IMR-90 (cell line): ENCODE measurements around the gene ITPRIP. TPM values are rescaled to one million over a fixed set of nuclear protein-coding genes. Genes with fewer than 3 reads are reported as not detected.

Experiments used
- ATAC-seq: fragments of 200-7000 bp; cut with Tn5 transposase; 2 replicates; pipeline ENCODE4 v1.9.1; 2020; ENCODE audit warnings: low read depth, mild to moderate bottlenecking, moderate library complexity
- BruUV-seq: library from RNA; stranded (reverse); fragments of 400-500 nt; replicated peaks from 2 replicates; lab custom pipeline; 2021; lab: Mats Ljungman, UMichigan
- CTCF ChIA-PET: fragments of 300-600 bp; formaldehyde crosslinking; extraction: SDS; loops from one replicate; lab custom pipeline; 2021; ENCODE audit warnings: antibody characterized with exemption; lab: Yijun Ruan, JAX
- POLR2A ChIA-PET: fragments of 300-600 bp; sonication (Branson Sonifier 250); formaldehyde crosslinking; loops from one replicate; lab custom pipeline; 2022; ENCODE audit warnings: antibody characterized with exemption; ENCODE audit not compliant: unreplicated experiment; lab: Charles Lee
- DNase-seq: peaks from one replicate; pipeline ENCODE4 v3.0.0; 2013
- H2AFZ ChIP-seq: replicated peaks from 2 replicates; pipeline ENCODE3; 2013; ENCODE audit warnings: low read length, mild to moderate bottlenecking; ENCODE audit not compliant: poor library complexity
- H2AK5ac ChIP-seq: 2 replicates; pipeline ENCODE4 v1.6.1; 2013; ENCODE audit warnings: low read depth, low read length, inconsistent platforms
- H2AK9ac ChIP-seq: replicated peaks from 2 replicates; pipeline ENCODE3; 2013; ENCODE audit warnings: mild to moderate bottlenecking, low read depth, low read length, moderate library complexity; ENCODE audit not compliant: poor library complexity
- H2BK120ac ChIP-seq: 2 replicates; pipeline ENCODE4 v1.6.1; 2013; ENCODE audit warnings: low read depth, low read length, inconsistent platforms
- H2BK15ac ChIP-seq: 3 replicates; pipeline ENCODE4 v1.6.1; 2013; ENCODE audit warnings: low read depth, low read length, inconsistent platforms
- H2BK20ac ChIP-seq: 2 replicates; pipeline ENCODE4 v1.6.1; 2013; ENCODE audit warnings: low read depth, mild to moderate bottlenecking, inconsistent platforms, low read length, moderate library complexity
- H2BK5ac ChIP-seq: 2 replicates; pipeline ENCODE4 v1.6.1; 2013; ENCODE audit warnings: mild to moderate bottlenecking, low read depth, low read length, inconsistent platforms; ENCODE audit not compliant: poor library complexity, severe bottlenecking
- H3K14ac ChIP-seq: replicated peaks from 2 replicates; pipeline ENCODE4 v1.6.1; 2013; ENCODE audit warnings: low read depth, low read length, inconsistent platforms
- H3K18ac ChIP-seq: 2 replicates; pipeline ENCODE4 v1.6.1; 2013; ENCODE audit warnings: low read depth, low read length, control low read depth
- H3K23ac ChIP-seq: 2 replicates; pipeline ENCODE4 v1.6.1; 2013; ENCODE audit warnings: low read depth, low read length, inconsistent platforms
- H3K27ac ChIP-seq: 2 replicates; pipeline ENCODE4 v1.5.1; 2013; ENCODE audit warnings: mild to moderate bottlenecking, control low read depth, low read length; ENCODE audit not compliant: insufficient read depth
- H3K27me3 ChIP-seq: 2 replicates; pipeline ENCODE4 v1.6.1; 2013; ENCODE audit warnings: low read length; ENCODE audit not compliant: control insufficient read depth, insufficient read depth
- H3K36me3 ChIP-seq: 2 replicates; pipeline ENCODE4 v1.6.1; 2013; ENCODE audit warnings: low read length, mixed read lengths; ENCODE audit not compliant: control insufficient read depth, insufficient read depth
- H3K4ac ChIP-seq: 2 replicates; pipeline ENCODE4 v1.6.1; 2013; ENCODE audit warnings: low read depth, low read length, inconsistent platforms
- H3K4me1 ChIP-seq: 2 replicates; pipeline ENCODE4 v1.6.1; 2013; ENCODE audit warnings: low read length, mixed read lengths; ENCODE audit not compliant: control insufficient read depth, insufficient read depth
- H3K4me2 ChIP-seq: 2 replicates; pipeline ENCODE4 v1.6.1; 2013; ENCODE audit warnings: low read depth, mild to moderate bottlenecking, control low read depth, low read length, moderate library complexity
- H3K4me3 ChIP-seq: 2 replicates; pipeline ENCODE4 v1.5.1; 2013; ENCODE audit warnings: low read depth, mild to moderate bottlenecking, control low read depth, low read length, moderate library complexity; ENCODE audit not compliant: insufficient read depth
- H3K56ac ChIP-seq: 2 replicates; pipeline ENCODE4 v1.6.1; 2013; ENCODE audit warnings: low read length, inconsistent platforms; ENCODE audit not compliant: insufficient read depth; ENCODE audit errors: extremely low read depth
- H3K79me1 ChIP-seq, 2 experiments: 2 replicates each; pipeline ENCODE4 v1.6.1; 2013; ENCODE audit warnings: low read length in 2 of 2, inconsistent platforms in 1 of 2, low read depth in 1 of 2
- H3K9ac ChIP-seq: 2 replicates; pipeline ENCODE4 v1.6.1; 2013; ENCODE audit warnings: low read depth, low read length, control low read depth
- H3K9me1 ChIP-seq: 2 replicates; pipeline ENCODE4 v1.6.1; 2013; ENCODE audit warnings: low read length, inconsistent platforms; ENCODE audit not compliant: insufficient read depth
- H3K9me3 ChIP-seq: 2 replicates; pipeline ENCODE4 v1.6.1; 2013; ENCODE audit warnings: low read length; ENCODE audit not compliant: control insufficient read depth, insufficient read depth
- H4K20me1 ChIP-seq: 2 replicates; pipeline ENCODE4 v1.6.1; 2013; ENCODE audit warnings: low read length, inconsistent platforms; ENCODE audit not compliant: insufficient read depth
- H4K5ac ChIP-seq: 2 replicates; pipeline ENCODE4 v1.6.1; 2013; ENCODE audit warnings: mild to moderate bottlenecking, low read depth, low read length, control low read depth
- H4K8ac ChIP-seq, 2 experiments: 2 replicates each; pipeline ENCODE4 v1.6.1; 2013; ENCODE audit warnings: low read depth in 2 of 2, low read length in 2 of 2, control low read depth in 1 of 2, inconsistent platforms in 1 of 2
- H4K91ac ChIP-seq: 2 replicates; pipeline ENCODE4 v1.6.1; 2013; ENCODE audit warnings: low read depth, low read length, inconsistent platforms; ENCODE audit not compliant: insufficient read depth
- BHLHE40 ChIP-seq: fragments of 150-350 bp; IDR thresholded peaks from 2 replicates; pipeline ENCODE4 v1.6.1; 2016; ENCODE audit warnings: mild to moderate bottlenecking, low read depth, low read length
- CEBPB ChIP-seq: IDR thresholded peaks from 2 replicates; pipeline ENCODE4 v1.6.1; 2012; ENCODE audit warnings: low read depth, low read length, improper control_type of control experiment
- CHD1 ChIP-seq: IDR thresholded peaks from 2 replicates; pipeline ENCODE4 v1.6.1; 2012; ENCODE audit warnings: low read depth, low read length, improper control_type of control experiment
- ELK1 ChIP-seq: fragments of 150-350 bp; IDR thresholded peaks from 2 replicates; pipeline ENCODE4 v1.6.1; 2016; ENCODE audit warnings: low read depth, mild to moderate bottlenecking, low read length, moderate library complexity, borderline replicate concordance
- FOS ChIP-seq: fragments of 150-350 bp; IDR thresholded peaks from 2 replicates; pipeline ENCODE4 v1.6.1; 2016; ENCODE audit warnings: low read depth, low read length
- MAFK ChIP-seq: IDR thresholded peaks from 2 replicates; pipeline ENCODE4 v1.6.1; 2012; ENCODE audit warnings: low read depth, low read length, improper control_type of control experiment
- MAZ ChIP-seq: IDR thresholded peaks from 2 replicates; pipeline ENCODE4 v1.6.1; 2012; ENCODE audit warnings: low read depth, mild to moderate bottlenecking, low read length, improper control_type of control experiment, moderate library complexity, borderline replicate concordance
- MXI1 ChIP-seq: IDR thresholded peaks from 2 replicates; pipeline ENCODE4 v1.6.1; 2012; ENCODE audit warnings: low read depth, mild to moderate bottlenecking, low read length, moderate library complexity, borderline replicate concordance
- NFE2L2 ChIP-seq: fragments of 150-350 bp; IDR thresholded peaks from 2 replicates; pipeline ENCODE4 v1.6.1; 2016; ENCODE audit warnings: low read depth, mild to moderate bottlenecking, low read length
- POLR2A ChIP-seq: IDR thresholded peaks from 2 replicates; pipeline ENCODE4 v1.6.1; 2012; ENCODE audit warnings: mild to moderate bottlenecking, low read depth, low read length
- RAD21 ChIP-seq: IDR thresholded peaks from 2 replicates; pipeline ENCODE4 v1.6.1; 2012; ENCODE audit warnings: low read length, improper control_type of control experiment
- RFX5 ChIP-seq: IDR thresholded peaks from 2 replicates; pipeline ENCODE4 v1.8.0; 2012; ENCODE audit warnings: low read depth, mild to moderate bottlenecking, low read length, moderate library complexity
- USF2 ChIP-seq: fragments of 150-350 bp; IDR thresholded peaks from 2 replicates; pipeline ENCODE4 v1.6.1; 2017; ENCODE audit warnings: mild to moderate bottlenecking, antibody characterized with exemption, low read length, low read depth
- WGBS, 2 experiments: methylation state at CpG; one replicate each; pipeline versions ENCODE4 v1.1.5 to v1.1.7; 2013; ENCODE audit warnings: missing lambda C conversion rate in 2 of 2; ENCODE audit not compliant: insufficient read length in 1 of 2; ENCODE audit errors: extremely low coverage in 2 of 2; 5-methylcytosine and 5-hydroxymethylcytosine counted together
- dilution Hi-C: fragments of 300-500 bp; cut with HindIII; formaldehyde crosslinking; loops from one replicate; pipeline ENCODE4 v1.14.3; 2018; ENCODE audit warnings: low sequenced_read_pairs; ENCODE audit not compliant: unreplicated experiment
- in situ Hi-C: fragments of 300-500 bp; cut with MboI; formaldehyde crosslinking; loops from 3 replicates; pipeline ENCODE4 v1.14.3; 2019; ENCODE audit warnings: low sequenced_read_pairs, inconsistent platforms, mixed read lengths
- intact Hi-C: fragments of 100-400 bp; cut with micrococcal nuclease; formaldehyde crosslinking; loops from 2 replicates; pipeline ENCODE4 v1.10.0; 2022
- polyA plus RNA-seq, 3 experiments: library from polyadenylated mRNA; depleted of rRNA; stranded (reverse); fragments of >200 nt; gene quantifications; 2 replicates each; pipeline ENCODE4 v1.2.3, GENCODE V29; 2012; ENCODE audit warnings: low replicate concordance in 1 of 3
- total RNA-seq: library from RNA; depleted of rRNA; stranded (reverse); fragments of >200 nt; gene quantifications from 2 replicates; pipeline ENCODE4 v1.2.3, GENCODE V29; 2012

ITPRIP gene
- total and polyA plus RNA-seq, 2 of the 4 experiments (the other 2 are of a cell fraction): 7.5 to 31.9 TPM

- peak; percentile 87 for TF ChIP-seq FOS
- peak; percentile 52; the same call in 1 of the 2 replicates for TF ChIP-seq BHLHE40
These were observed 37.5 kb downstream of the ITPRIP start (continued) for GRCh38 chr10:104300736-104301292.

- no peak overlapping the region; the same call in 1 of the 2 replicates for H3K4me3 ChIP-seq
- peak overlapping the region; percentile 92 for H2BK20ac ChIP-seq
- peak overlapping the region; percentile 78 for H3K18ac ChIP-seq
- no peaks in the 10 kb centered on the region for H3K36me3 ChIP-seq
- intact Hi-C loops: loop anchor here (2.0 kb wide), 1 partner anchor 29 kb away; no protein-coding TSS in a partner anchor
- dilution Hi-C loops: no loop called here
- H2BK15ac ChIP-seq: peak overlapping the region; percentile 85
- peak overlapping the region; percentile 98 for H2BK5ac ChIP-seq
- 0% methylated on average over 2 of the region's 12 CpGs; no CpG with 5 or more reads in 1 of the 2 experiments for WGBS, 2 experiments
- POLR2A ChIA-PET: no interaction called here
- H3K4me1 ChIP-seq: peaks cover 30% of the 10 kb centered on the region
- peak overlapping the region; percentile 81 for H3K56ac ChIP-seq
- H2AK5ac ChIP-seq: peak overlapping the region; percentile 99
- H3K23ac ChIP-seq: peak overlapping the region; percentile 91
- DNase-seq (peak; percentile 100), ATAC-seq (peak; percentile 55)
- H3K14ac ChIP-seq: peak overlapping the region; percentile 93
- peak overlapping the region; percentile 75 for H3K4me2 ChIP-seq
- CTCF ChIA-PET: interaction anchor here (0.9 to 3.0 kb wide), 4 partner anchors 9 to 44 kb away, joined by 3 to 14 read pairs (median 6); no protein-coding TSS in a partner anchor
- H4K8ac ChIP-seq: peak overlapping the region; percentile 80 to 95
- H2BK120ac ChIP-seq: peak overlapping the region; percentile 97
- H3K9me3 ChIP-seq: no peaks in the 10 kb centered on the region
- peaks cover 3 to 23% of the 10 kb centered on the region in 2 experiments; a peak in 2 of 4 replicates for H3K79me1 ChIP-seq
- peak overlapping the region; percentile 85 for H2AFZ ChIP-seq
- in situ Hi-C loops: no loop called here
- no peaks in the 10 kb centered on the region for H3K27me3 ChIP-seq
- H4K20me1 ChIP-seq: peaks cover 9% of the 10 kb centered on the region
- 0 out of 2 replicates have a peak, but pooled peaks cover 25% of the 10 kb centered on the region for H3K9me1 ChIP-seq
- H3K4ac ChIP-seq: peak overlapping the region; percentile 97
- no TSS peak for BruUV-seq
- H2AK9ac ChIP-seq: peak overlapping the region; percentile 94
- H3K27ac ChIP-seq: peak overlapping the region; percentile 89
- peak overlapping the region; percentile 96 for H4K91ac ChIP-seq
- H3K9ac ChIP-seq: peak overlapping the region; percentile 56
- H4K5ac ChIP-seq: peak overlapping the region; percentile 77
- TF ChIP-seq MAZ (peak; percentile 51; the same call in 1 of the 2 replicates), MXI1 (peak; percentile 64; the same call in 1 of the 2 replicates), RAD21 (no peak), CHD1 (peak; percentile 69; the same call in 1 of the 2 replicates), FOS (peak; percentile 88), RFX5 (no peak), NFE2L2 (peak; percentile 40; the same call in 1 of the 2 replicates), MAFK (0 out of 2 replicates have a peak, but pooled peaks have one; percentile 0), CEBPB (peak; percentile 78), POLR2A (peak; percentile 83), USF2 (peak; percentile 93), ELK1 (no peak), BHLHE40 (peak; percentile 76)
These were observed 38.1 kb downstream of the ITPRIP start for GRCh38 chr10:104300002-104300735.
